ENCODE measurements around the gene TRAPPC5.

Gene TRAPPC5

GRCh38 chr19:7670150-7670783 is 10.4 kb upstream of the TRAPPC5 start:
- TF ChIP-seq CTCF (IDR thresholded peaks at IDR 0.05; ENCODE audit: low read depth, low read length) = no peak
- H3K4me3 ChIP-seq (ENCODE audit: low read depth, low read length) = no peak overlapping the region

GRCh38 chr19:7670790-7671189 is 9.8 kb upstream of the TRAPPC5 start:
- H3K4me3 ChIP-seq (ENCODE audit: low read depth, low read length) = no peak overlapping the region
- no peak for TF ChIP-seq CTCF (IDR thresholded peaks at IDR 0.05; ENCODE audit: low read depth, low read length)

GRCh38 chr19:7672522-7672921 is 8.1 kb upstream of the TRAPPC5 start:
- no peak for TF ChIP-seq CTCF (IDR thresholded peaks at IDR 0.05; ENCODE audit: low read depth, low read length)
- H3K4me3 ChIP-seq (ENCODE audit: low read depth, low read length) = no peak overlapping the region

GRCh38 chr19:7674010-7675005 is 6.3 kb upstream of the TRAPPC5 start:
- no peak overlapping the region for H3K4me3 ChIP-seq (ENCODE audit: low read depth, low read length)
- TF ChIP-seq CTCF (IDR thresholded peaks at IDR 0.05; ENCODE audit: low read depth, low read length) = no peak

GRCh38 chr19:7676376-7676775 is 4.3 kb upstream of the TRAPPC5 start:
- no peak overlapping the region for H3K4me3 ChIP-seq (ENCODE audit: low read depth, low read length)
- no peak for TF ChIP-seq CTCF (IDR thresholded peaks at IDR 0.05; ENCODE audit: low read depth, low read length)

GRCh38 chr19:7676854-7677253 is 3.8 kb upstream of the TRAPPC5 start, which contains the start of gene MCEMP1:
Gene MCEMP1 (plus strand): TSS chr19:7677090. CDS start chr19:7677121, 31 bp downstream.
- no peak within 1 kb of the TSS for H3K4me3 ChIP-seq (ENCODE audit: low read depth, low read length)
- TF ChIP-seq CTCF (IDR thresholded peaks at IDR 0.05; ENCODE audit: low read depth, low read length) = no peak
